Activated CD4-positive, alpha-beta T cell treated with anti-CD3 and anti-CD28 coated beads, Interleukin-2, amount 50 U/mL, for 1 hour (primary cell): ENCODE data around the gene PAK5.

Experiments
- DNase-seq: peaks from one replicate; pipeline ENCODE4 v3.0.0-alpha.2; 2020

The PAK5 gene

GRCh38 chr20:9775176-9775575 is 63.7 kb downstream of the PAK5 start:
- DNase-seq = no peak

- DNase-seq = no peak
Observed at GRCh38 chr20:9769954-9770353, 68.9 kb downstream of the PAK5 start.

DNA sequence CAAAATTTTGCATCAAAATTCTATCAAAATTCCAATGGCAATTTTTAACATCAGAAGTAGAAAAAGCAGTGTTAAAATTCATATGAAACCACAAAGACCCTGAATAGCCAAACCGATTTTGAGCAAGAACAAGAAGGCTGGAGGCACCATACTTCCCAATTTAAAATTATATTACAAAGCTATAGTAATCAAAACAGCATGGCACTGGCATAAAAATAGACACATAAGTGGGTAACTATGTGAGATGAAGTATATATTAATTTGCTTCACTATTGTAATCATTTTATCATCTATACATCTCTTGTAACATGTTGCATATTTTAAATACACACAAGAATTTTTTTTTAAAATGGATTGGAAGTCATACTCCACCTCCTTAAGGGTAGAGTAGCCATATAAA is 77.4 kb downstream of the PAK5 start:
- DNase-seq = no peak

DNA sequence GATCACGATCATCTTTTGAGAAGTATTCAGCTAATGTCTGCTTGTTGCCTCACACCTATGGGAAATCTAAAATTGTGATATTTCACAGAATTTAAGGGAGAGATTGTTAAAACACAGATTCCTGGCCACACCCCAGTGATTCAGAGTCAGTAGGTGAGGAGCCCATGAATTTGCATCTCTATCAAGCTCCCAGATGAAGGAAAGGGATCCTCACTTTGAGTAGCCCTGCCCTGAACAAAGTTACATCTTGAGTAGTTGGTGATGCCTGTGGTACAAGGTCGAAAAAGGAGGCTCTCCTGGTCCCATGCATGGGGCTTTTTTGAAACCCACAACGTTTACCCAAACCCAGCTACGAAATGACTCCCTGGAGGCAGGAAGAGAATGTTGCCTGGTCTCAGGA is 79.5 kb downstream of the PAK5 start:
- DNase-seq = no peak

DNA sequence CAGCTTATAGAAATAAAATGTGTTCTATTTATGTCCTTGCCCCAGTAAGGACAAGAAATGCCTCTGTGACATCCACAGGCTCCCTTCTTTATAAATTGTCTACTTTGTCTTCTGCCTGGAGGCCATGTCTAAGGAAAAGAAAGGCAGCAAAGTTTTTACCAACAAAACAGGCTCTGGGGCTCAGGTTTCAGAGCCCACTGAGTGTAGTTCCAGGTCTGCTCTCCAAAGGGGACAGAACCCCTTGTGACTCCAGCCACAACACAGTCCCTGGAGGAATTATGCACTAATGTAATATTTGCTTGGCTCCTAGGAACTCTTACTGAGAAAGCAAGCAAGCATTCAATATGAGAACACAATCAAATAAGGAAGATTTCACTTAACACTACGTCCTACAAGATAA is 80.1 kb downstream of the PAK5 start:
- DNase-seq = no peak

DNA sequence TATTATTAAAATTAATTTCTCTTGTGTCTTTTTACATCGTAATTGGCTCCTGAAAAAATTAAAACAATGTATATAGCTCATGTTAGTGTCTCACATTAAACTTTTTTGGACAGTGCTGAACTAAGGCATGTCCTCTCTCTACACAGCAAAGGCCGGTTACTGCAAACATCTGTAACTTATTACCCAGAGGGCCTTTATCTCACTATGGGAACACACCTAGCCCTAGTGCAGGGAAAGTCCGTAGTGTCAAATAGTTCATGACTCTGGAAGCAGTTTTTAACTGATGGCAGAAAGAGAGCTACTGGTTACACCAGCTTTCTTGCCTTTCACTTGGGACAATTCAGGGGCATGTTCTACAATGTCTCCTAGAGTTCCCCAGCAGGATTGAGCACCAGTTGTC is 82.2 kb downstream of the PAK5 start:
- no peak for DNase-seq

- DNase-seq = no peak
Observed at GRCh38 chr20:9755301-9755700, 83.6 kb downstream of the PAK5 start.

GRCh38 chr20:9744551-9744950 is 94.3 kb downstream of the PAK5 start:
- DNase-seq = no peak

DNA sequence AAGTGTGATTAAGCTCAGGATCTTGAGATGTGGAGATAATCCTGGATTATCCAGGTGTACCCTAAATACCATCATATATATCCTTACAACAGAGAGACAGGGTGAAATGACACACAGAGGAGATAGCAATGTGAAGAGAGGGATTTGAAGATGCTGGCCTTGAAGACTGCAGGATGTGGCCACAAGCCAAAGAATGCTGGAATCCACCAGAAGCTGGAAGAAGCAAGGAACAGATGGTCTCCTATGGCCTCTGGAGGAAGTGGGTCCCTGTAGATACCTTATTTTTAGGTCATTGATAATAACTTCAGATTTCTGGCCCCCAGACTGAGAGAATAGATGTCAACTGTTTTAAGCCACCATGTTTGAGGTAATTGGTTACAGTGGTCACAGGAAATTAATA is 95.0 kb downstream of the PAK5 start:
- no peak for DNase-seq

DNA sequence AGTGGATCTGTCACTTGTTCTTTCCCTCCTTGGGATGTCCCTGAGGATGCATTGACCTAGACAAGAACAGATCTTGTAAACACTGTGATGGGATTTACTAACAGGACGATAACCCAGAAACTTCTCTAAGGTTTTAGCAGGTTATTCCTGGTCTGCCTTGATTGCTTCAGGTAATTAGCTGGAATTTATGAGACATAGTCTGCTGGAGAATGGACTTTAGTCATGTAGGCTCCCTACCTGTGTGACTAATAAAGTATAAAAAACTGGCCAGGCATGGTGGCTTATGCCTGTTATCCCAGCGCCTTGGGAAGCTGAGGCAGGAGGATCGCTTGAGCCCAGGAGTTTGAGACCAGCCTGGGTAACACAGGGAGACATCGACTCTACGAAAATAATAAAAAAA is 96.1 kb downstream of the PAK5 start:
- DNase-seq = no peak

- no peak for DNase-seq
Observed at GRCh38 chr20:9741996-9742395, 96.9 kb downstream of the PAK5 start.

DNA sequence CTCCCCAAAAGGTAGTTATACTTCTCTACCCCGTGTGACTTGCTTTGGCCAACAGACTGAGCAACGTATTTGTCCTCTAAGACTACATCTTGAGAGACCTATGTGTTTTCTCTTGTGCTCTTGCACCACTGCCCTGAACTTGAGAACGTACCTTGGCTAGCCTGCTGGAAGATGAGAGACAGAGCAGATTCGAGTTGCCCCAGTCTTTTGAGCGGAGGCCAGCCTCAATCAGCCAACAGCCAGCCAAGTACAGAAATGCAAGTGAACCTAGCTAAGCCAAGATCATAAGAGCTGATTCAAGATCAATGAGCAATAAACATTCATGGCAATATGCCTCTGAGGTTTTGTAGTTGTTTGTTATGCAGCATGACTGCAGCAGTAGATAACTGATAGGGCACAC is 98.4 kb downstream of the PAK5 start:
- DNase-seq = no peak

DNA sequence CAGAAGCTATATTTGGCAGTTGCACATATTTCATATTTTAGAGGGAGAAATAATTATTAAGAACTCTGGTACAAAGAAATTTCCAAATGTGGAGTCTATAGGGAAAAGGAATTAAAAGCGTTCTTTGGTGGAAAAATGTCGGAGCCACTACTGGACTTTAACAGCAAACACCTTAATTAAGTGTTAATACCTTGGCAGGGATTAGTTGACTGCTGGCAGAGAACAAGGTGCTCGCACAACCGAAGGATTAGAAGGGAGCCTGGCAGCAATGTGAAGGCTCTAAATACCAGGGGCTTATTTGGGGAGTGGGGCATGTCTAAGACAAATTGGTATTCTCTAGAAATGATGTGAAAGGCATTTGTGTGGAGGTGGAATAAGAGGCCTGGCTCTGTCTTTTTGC is 98.9 kb downstream of the PAK5 start:
- DNase-seq = no peak

- DNase-seq = no peak
Observed at GRCh38 chr20:9736373-9736772, 102.5 kb downstream of the PAK5 start.

DNA sequence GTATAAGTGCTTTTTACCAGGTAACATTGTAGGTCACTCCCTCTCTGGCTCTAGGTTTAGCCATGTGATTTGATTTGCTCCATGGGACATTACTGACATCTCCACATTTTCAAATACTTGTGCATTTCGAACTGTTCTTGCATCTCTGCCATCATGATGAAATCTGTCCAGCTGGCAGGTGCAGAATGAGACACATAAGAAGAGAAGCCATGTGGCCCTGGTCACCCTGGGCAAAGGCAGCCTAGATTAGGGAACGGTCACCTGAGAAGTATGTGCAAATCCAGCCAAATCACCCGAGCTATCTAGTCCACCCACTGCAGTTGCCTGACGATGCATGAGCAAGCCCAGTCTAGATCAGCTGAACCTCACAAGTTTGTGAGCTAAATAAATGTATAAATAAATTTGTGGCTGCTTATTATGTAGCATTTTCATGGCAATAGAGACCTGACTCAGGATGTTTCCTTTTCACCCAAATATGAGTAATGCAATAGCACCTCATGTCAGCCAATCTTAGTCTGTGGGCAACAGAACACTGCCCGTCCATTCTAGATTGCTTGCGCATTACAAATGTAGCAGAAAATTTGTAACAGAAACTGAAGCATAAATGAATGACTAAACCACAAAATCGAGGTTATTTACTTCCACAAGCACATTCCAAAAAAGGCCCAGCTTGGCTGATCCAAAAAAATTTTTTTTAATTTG is 115.2 kb downstream of the PAK5 start:
- no peak for DNase-seq

GRCh38 chr20:9711872-9712271 is 127.0 kb downstream of the PAK5 start:
- no peak for DNase-seq

DNA sequence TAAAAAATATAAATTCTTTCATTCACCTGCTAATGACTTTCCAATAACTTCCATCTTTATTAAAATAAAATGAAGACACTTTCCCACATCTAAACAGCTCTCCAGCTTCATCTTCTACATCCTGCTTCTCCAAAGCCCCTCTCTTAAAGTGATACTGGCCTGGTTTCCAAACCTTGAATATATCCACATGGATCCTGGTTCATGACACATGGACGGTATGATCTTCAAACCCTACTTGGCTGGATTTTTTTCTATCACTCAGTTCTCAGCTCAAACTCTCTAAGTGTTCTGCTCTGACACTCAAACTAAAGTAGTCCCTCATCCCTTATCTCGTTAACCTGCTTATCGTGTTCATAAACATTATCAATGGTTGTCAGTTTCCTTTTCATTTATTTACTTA is 128.2 kb downstream of the PAK5 start:
- no peak for DNase-seq

DNA sequence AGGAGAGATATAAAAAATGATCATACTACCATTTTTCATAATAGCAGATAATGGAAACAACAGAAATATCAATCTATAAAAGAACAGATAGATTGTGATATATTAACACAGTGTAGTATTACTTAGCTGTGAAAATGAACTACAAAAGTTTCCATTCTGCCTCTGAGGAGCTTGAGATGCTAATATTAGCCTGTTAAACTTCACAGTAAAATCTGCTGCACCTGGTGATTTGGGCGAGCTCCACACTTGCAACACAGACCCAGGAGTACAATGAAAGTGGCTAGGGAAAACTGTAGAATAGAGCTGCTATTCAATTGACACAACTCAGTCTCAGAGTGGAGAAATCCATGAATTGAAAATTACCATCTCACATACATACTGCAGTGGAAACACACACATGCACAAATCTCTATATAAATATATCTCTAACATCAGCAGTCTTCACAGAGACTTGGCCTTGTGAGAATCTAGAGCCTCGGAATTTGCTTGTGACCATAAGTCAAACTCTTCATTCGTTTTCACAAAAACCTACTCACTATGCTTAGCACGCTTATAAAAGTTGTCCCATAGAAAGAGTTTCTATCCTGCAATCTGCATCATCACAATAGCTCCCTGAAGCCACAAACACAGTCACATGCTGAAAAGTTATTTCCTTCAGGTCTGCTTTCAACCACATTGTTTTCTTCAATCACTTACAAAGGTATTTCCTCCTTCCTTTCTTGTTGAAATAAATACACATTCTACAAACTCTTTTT is 133.0 kb downstream of the PAK5 start:
- DNase-seq = no peak

- DNase-seq = no peak
Observed at GRCh38 chr20:9699181-9699580, 139.7 kb downstream of the PAK5 start.

DNA sequence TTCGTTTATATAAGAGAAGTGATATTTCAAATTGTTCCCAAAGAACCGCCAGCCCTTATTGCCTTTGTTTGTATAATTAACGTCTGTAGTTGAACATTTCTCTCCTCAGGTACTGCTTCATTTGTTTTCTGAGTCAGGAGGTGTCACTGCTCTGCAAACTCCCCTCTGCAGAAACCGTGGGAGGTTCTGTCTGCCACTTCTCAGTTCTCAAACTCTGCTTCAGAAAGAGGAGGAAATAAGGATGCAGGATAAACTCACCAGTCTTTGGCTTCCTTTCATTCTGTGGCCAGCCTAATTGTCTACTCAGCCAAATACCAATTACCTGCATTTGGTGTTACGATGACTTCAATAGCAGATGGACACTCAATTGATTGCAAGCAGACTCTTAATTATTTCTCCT is 149.8 kb downstream of the PAK5 start:
- DNase-seq = no peak

DNA sequence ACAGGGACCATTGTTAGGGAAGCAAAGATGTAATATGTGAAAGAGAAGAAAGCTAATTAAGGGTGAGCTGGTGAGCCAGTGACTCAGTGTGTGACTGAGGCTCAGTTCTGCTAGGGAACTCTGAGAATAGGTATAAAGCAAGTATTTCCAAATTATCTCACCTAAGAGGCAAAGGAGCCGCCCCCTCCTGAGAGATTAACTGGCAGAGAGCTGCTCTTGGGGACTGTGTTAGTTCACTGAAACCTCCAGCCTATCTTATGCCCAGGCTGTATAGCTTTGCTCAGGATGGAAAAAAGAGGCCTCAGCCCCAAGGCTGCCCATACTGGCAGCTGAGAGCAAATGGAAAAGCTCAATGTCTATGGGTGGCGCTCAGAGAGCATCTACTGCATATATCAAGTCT is 152.0 kb downstream of the PAK5 start:
- no peak for DNase-seq

DNA sequence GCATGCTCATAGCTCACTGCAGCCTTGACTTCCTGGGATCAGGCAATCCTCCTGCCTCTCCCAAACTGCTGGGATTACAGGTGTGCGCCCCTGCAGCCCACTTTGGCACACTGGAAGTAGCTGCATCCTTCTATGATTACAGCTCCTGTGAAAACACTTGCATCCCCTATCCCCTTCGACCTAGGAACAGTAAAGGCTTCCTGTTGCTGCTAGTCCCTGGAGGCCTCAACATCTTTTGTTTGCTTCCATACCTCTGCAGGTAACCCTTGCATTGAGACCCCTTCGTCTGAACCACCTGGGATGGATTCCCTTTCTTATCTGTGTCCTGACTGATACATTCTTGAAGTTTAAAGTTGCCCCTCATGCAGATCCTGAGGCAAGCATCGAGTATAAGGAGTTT is 152.4 kb downstream of the PAK5 start:
- no peak for DNase-seq

- no peak for DNase-seq
Observed at GRCh38 chr20:9686001-9686400, 152.9 kb downstream of the PAK5 start.

GRCh38 chr20:9685011-9685410 is 153.9 kb downstream of the PAK5 start:
- DNase-seq = no peak

DNA sequence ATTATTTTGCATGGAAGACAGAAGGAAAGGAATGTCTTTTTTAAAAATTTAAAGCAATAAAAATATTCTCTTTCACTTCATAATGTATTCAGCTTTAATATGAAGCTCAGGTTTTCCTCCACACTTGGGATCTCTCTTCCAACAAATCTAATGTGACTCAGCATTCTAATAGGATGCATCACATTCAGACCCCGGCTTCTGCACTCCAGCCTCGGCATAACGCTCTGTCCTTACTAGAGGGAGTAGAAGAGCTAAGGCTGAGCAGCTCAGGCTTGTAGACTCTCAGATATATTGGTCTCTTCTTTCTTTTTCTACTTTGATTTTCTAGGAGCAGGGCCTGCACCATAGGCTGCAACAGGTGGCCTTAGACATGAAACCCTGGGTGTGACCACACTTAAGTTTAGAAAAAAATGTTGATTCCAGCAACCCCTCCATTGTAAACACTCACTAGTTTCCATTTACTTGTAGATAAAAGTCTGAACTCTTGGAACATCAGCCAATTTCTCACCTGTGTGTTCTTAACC is 161.7 kb downstream of the PAK5 start:
- DNase-seq = no peak
